MM.1S (cell line): Measurements from ENCODE around the gene RPS6KA2.

ENCODE experiments used
- DNase-seq: peaks from one replicate; pipeline ENCODE4 v3.0.0-alpha.2; 2015
- H2AFZ ChIP-seq: fragments of 300-600 bp; sonication (generic); 2 replicates; pipeline ENCODE4 v1.6.0; 2016; ENCODE audit warnings: antibody characterized with exemption, low read length
- H3F3A ChIP-seq: fragments of 300-600 bp; sonication (generic); 2 replicates; pipeline ENCODE4 v1.6.1; 2016; ENCODE audit warnings: mild to moderate bottlenecking, antibody characterized with exemption, low read length, moderate library complexity, mixed read lengths; ENCODE audit not compliant: insufficient read depth
- H3K27ac ChIP-seq: fragments of 300-600 bp; sonication (generic); 2 replicates; pipeline ENCODE4 v1.5.1; 2016; ENCODE audit warnings: mild to moderate bottlenecking, low read length
- H3K27me3 ChIP-seq: fragments of 300-600 bp; sonication (generic); replicated peaks from 2 replicates; pipeline ENCODE4 v1.6.0; 2016; ENCODE audit warnings: low read length; ENCODE audit not compliant: insufficient read depth
- H3K36me3 ChIP-seq: fragments of 300-600 bp; sonication (generic); replicated peaks from 2 replicates; pipeline ENCODE4 v1.6.1; 2016; ENCODE audit warnings: mild to moderate bottlenecking, low read length, mixed read lengths; ENCODE audit not compliant: insufficient read depth
- H3K4me1 ChIP-seq: fragments of 300-600 bp; sonication (generic); 2 replicates; pipeline ENCODE4 v1.6.1; 2016; ENCODE audit warnings: low read length, mixed read lengths
- H3K4me2 ChIP-seq: fragments of 300-600 bp; sonication (generic); 2 replicates; pipeline ENCODE4 v1.6.0; 2016; ENCODE audit warnings: low read depth, low read length
- H3K4me3 ChIP-seq: fragments of 300-600 bp; sonication (generic); 2 replicates; pipeline ENCODE4 v1.5.1; 2016; ENCODE audit warnings: low read length, mixed read lengths
- H3K79me2 ChIP-seq: fragments of 300-600 bp; sonication (generic); 2 replicates; pipeline ENCODE4 v1.6.1; 2016; ENCODE audit warnings: mixed run types, low read length, mixed read lengths
- H3K9ac ChIP-seq: fragments of 300-600 bp; sonication (generic); 2 replicates; pipeline ENCODE4 v1.6.1; 2016; ENCODE audit warnings: low read length, mixed read lengths
- H3K9me2 ChIP-seq: fragments of 300-600 bp; sonication (generic); replicated peaks from 2 replicates; pipeline ENCODE4 v1.6.1; 2016; ENCODE audit warnings: mild to moderate bottlenecking, low read length, mixed read lengths; ENCODE audit not compliant: insufficient read depth
- H3K9me3 ChIP-seq: fragments of 300-600 bp; sonication (generic); replicated peaks from 2 replicates; pipeline ENCODE4 v1.6.1; 2016; ENCODE audit warnings: mild to moderate bottlenecking, low read length, mixed read lengths; ENCODE audit not compliant: insufficient read depth
- H4K20me1 ChIP-seq: fragments of 300-600 bp; sonication (generic); 2 replicates; pipeline ENCODE4 v1.6.1; 2016; ENCODE audit warnings: mild to moderate bottlenecking, low read length, moderate library complexity, mixed read lengths; ENCODE audit not compliant: insufficient read depth
- EZH2 ChIP-seq: fragments of 300-600 bp; sonication (generic); optimal IDR thresholded peaks from 2 replicates; pipeline ENCODE3; 2017; ENCODE audit warnings: low read depth, mild to moderate bottlenecking, antibody characterized with exemption, low read length, mixed read lengths
- EZH2phosphoT487 ChIP-seq: fragments of 300-600 bp; sonication (generic); IDR thresholded peaks from 2 replicates; pipeline ENCODE4 v1.6.1; 2018; ENCODE audit warnings: antibody characterized with exemption, low read length
- TF ChIP-seq, protein P1 (sequence below): fragments of 300-600 bp; sonication (generic); IDR thresholded peaks from 2 replicates; pipeline ENCODE4 v1.5.1; 2016; ENCODE audit warnings: antibody characterized with exemption, low read length, mixed read lengths

RPS6KA2 gene

DNA sequence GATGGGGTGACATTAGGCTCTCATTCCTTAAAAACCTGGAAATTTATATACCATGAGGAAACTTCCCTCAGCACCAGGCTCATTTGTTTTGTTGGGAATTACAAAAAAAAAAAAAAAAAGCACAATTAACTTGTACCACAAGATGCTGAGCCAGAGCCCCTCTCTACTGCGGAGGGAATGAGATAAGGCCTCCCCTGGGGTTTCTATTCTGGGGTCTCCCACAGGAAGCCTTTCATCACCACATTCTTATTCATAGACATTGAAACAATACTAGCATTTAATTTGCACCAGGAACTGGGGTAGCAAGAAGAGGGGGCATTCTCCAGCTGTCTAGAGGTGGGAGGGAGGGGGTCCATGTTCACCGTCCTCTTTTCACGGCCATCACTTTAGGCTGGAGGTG is 23.0 kb upstream of the RPS6KA2 start:
- no peaks in the 10 kb centered on the region for H3K9me3 ChIP-seq
- TF ChIP-seq, protein P1, sequence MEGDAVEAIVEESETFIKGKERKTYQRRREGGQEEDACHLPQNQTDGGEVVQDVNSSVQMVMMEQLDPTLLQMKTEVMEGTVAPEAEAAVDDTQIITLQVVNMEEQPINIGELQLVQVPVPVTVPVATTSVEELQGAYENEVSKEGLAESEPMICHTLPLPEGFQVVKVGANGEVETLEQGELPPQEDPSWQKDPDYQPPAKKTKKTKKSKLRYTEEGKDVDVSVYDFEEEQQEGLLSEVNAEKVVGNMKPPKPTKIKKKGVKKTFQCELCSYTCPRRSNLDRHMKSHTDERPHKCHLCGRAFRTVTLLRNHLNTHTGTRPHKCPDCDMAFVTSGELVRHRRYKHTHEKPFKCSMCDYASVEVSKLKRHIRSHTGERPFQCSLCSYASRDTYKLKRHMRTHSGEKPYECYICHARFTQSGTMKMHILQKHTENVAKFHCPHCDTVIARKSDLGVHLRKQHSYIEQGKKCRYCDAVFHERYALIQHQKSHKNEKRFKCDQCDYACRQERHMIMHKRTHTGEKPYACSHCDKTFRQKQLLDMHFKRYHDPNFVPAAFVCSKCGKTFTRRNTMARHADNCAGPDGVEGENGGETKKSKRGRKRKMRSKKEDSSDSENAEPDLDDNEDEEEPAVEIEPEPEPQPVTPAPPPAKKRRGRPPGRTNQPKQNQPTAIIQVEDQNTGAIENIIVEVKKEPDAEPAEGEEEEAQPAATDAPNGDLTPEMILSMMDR, result no peak
- TF ChIP-seq EZH2phosphoT487 (no peak), EZH2 (no peak)
- no peaks in the 10 kb centered on the region for H3F3A ChIP-seq
- H4K20me1 ChIP-seq, result no peaks in the 10 kb centered on the region
- no peaks in the 10 kb centered on the region for H3K27me3 ChIP-seq
- no peaks in the 10 kb centered on the region for H3K36me3 ChIP-seq
- no peaks in the 10 kb centered on the region for H3K4me1 ChIP-seq
- no peak overlapping the region for H3K4me2 ChIP-seq
- no peaks in the 10 kb centered on the region for H3K79me2 ChIP-seq
- H3K9me2 ChIP-seq, result no peaks in the 10 kb centered on the region
- no peak for DNase-seq
- H3K4me3 ChIP-seq, result no peak overlapping the region
- H3K9ac ChIP-seq, result no peak overlapping the region
- no peak overlapping the region for H2AFZ ChIP-seq
- H3K27ac ChIP-seq, result no peak overlapping the region

DNA sequence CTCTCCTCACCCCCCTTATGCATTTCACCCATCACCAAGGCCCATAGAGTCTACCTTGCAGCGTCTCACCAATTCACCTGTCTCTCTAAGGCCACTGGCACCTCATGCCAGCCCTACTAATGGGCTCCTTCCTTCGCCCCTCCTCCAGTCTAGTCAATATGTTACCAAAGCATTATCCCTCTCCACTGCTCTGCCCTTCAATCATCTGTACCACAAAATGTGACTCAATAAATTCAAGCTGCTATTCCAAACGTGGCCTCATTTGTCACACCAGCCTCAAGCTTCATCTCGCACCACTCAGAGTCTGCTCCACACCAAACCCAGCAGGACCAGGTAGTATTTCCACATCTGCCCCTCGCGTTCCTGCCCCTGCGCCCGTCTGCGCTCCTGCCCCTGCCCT is 21.8 kb upstream of the RPS6KA2 start:
- Histone ChIP-seq H3K79me2 (no peaks in the 10 kb centered on the region), H3K27ac (no peak overlapping the region), H3K4me3 (no peak overlapping the region), H3K4me2 (no peak overlapping the region), H3F3A (no peaks in the 10 kb centered on the region), H3K27me3 (no peaks in the 10 kb centered on the region), H4K20me1 (no peaks in the 10 kb centered on the region), H3K4me1 (no peaks in the 10 kb centered on the region), H3K9ac (no peak overlapping the region), H3K9me2 (no peaks in the 10 kb centered on the region), H2AFZ (no peak overlapping the region), H3K36me3 (no peaks in the 10 kb centered on the region), H3K9me3 (no peaks in the 10 kb centered on the region)
- TF ChIP-seq EZH2phosphoT487 (no peak), EZH2 (no peak)
- TF ChIP-seq, protein P1, result no peak
- no peak for DNase-seq

DNA sequence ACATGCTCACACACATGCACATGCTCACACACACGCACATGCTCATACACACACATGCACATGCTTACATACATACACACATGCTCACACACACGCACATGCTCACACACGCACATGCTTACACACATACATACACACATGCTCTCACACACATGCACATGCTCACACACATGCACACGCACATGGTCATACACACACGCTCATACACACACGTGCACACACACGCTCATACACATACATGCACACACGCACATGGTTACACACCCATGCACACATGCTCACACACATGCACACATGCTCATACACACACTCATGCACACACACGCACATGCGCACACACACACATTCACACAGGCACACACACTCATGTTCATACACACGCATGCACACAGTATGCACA is 20.8 kb upstream of the RPS6KA2 start:
- Histone ChIP-seq H3K9me3 (no peaks in the 10 kb centered on the region), H3K4me3 (no peak overlapping the region), H3K27me3 (no peaks in the 10 kb centered on the region), H3K9ac (no peak overlapping the region), H3K9me2 (no peaks in the 10 kb centered on the region), H3K4me1 (no peaks in the 10 kb centered on the region), H3K36me3 (no peaks in the 10 kb centered on the region), H3F3A (no peaks in the 10 kb centered on the region), H3K4me2 (no peak overlapping the region), H4K20me1 (no peaks in the 10 kb centered on the region), H3K79me2 (no peaks in the 10 kb centered on the region), H3K27ac (no peak overlapping the region), H2AFZ (no peak overlapping the region)
- DNase-seq, result no peak
- TF ChIP-seq EZH2, result no peak
- TF ChIP-seq, protein P1, result no peak
- no peak for TF ChIP-seq EZH2phosphoT487

DNA sequence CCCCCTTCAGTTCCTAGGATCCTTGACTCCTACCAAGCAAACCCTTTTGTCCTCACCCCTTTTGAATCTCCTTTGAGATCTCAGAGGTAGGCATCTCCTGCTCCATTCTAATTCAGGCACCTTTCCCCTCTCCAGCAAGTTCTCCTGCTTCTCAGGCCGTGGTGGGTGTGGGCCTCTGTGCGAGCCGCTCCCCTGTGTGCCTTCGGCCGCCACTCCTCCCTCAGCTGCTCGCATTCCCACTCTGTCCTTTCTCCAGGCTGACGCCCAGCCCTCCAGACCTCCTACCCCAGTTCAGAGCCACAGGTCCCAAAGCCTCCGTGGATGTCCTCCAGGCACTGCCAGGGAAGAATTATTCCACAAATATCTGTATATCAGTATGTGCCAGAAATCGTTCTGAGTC is 19.7 kb upstream of the RPS6KA2 start:
- Histone ChIP-seq H3K27ac (no peak overlapping the region), H3F3A (no peaks in the 10 kb centered on the region), H2AFZ (no peak overlapping the region), H3K9me3 (no peaks in the 10 kb centered on the region), H4K20me1 (no peaks in the 10 kb centered on the region), H3K9ac (no peak overlapping the region), H3K4me1 (no peaks in the 10 kb centered on the region), H3K27me3 (no peaks in the 10 kb centered on the region), H3K79me2 (no peaks in the 10 kb centered on the region), H3K4me2 (no peak overlapping the region), H3K4me3 (no peak overlapping the region), H3K9me2 (no peaks in the 10 kb centered on the region), H3K36me3 (no peaks in the 10 kb centered on the region)
- no peak for TF ChIP-seq EZH2
- no peak for TF ChIP-seq EZH2phosphoT487
- TF ChIP-seq, protein P1, result no peak
- DNase-seq, result no peak
